ENCODE measurements around the gene HOXA9.

Gene HOXA9

DNA sequence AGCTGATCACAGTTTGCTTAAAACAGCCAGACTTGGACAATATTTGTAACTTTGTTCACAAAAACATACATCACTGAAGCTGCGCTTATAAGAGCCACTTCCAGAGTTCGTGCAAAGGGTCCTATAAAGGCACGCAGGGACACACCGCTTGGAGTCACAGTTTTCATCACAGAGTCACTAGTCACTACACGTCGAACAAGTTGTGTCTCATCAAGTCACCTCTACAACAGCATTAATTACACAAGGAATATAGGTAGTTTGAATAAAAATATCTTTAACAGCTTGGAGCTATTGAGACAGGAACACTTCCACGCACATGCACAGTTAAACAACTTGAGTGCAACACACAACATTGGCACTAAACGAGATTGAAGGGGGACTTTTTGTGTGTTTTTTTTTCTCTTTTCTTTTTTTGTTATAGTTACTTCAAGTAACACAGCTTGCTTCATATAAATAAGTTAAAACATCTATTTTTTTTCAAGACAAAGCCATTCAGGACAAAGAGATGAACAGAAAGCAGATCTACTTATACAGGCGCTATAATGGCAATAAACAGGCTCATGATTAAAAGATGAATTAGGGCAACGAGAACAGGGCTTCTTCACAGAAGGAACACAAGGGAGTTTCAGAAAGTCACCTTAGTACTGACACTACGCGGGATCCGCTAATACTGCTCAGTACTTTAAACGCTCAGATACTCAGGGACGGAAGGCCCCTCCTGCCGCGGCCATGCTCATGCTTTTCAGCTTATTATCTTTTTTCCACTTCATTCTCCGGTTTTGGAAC lies 24.0 kb downstream of the HOXA9 start:
- DNase-seq = peak in 1 of 3 experiments; percentile 37

DNA sequence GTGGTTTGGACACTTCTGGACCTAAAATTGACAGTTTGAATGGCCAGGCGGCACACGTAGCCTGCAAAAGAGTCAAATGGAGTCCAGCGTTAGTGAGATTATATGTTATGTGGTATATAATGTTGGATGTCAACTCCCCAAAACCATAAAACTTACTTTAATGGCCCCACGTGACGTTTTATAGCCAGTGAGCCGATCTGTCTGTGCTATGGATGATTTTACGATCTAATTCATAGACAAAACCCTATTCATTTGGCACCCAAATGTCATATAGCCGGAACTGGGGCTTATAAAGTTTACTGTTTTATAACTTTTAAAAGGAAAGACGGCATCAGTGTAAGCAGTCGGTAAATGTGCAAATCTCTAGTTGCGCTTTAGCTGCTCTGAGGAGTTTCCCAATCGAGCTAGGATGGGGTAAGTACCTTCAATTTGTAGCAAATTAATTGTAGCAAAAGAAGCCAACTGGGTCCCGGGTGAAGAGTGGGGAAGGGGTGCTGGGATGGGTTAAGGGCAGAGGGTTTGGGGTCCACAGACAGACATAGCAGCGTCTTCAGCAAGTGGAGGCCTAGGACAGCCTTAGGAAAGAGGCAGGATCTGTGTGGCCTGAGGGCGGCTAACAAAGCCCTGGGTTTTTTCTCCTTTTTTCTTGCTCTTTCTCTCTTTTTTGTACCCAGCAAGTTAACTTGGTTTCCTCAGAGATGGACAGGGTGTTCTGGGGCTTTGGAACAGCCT lies 25.0 kb downstream of the HOXA9 start:
- no peak for DNase-seq

DNA sequence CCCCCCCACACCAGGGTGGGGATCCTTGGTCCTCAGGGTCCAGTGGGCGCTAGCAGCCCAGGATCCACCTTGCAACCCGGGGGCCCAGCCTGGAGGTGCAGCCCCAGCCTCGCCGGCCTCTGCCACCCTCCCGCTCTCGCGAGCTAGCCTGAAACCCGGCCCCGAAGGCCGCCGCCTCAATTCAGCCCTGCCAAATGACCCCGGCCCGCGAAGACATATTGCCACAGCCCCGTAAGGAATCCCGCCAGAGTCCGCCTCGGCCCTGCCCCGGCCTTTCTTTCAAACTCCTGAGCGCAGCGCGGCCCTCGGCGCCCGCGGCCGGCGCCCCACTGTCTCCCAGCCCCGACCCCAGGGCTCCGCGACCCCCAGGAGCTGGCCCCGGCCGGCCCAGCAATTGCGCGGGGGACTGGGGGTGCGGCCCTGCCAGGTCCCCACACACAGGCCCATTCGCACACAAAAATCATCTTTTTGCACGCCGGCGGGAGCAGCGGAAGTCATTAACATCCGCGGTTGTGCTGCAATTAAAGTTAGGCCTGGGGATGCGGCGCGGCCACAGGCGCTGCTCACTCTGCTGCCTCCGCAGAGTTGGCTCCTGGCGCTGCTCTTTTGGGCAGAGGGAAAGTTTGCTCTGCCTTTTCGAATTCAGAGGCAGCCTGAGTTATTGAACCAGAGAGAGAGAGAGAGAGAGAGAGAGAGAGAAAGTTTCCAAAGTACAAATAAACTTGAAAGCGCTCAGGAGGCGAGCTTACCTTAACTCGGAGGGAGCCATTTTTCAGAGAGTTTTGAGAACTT lies 25.8 kb downstream of the HOXA9 start:
- no peak for DNase-seq

DNA sequence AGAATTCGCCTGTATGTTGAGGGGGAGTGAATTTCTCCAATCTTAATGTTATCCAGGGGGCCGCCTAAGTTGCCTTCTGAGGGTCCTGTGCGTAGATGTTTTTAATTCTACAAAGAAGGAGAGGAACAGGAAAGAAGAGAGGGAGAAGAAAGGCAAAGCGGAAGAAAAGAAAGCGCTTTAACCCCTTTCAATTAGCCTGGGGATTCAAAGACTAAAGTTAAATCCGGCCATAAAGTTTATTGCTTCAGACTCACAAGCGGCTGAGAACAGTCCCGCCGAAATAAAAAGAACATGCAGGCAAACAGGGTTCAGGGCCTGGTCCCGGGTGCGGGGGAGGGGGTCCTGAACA lies 26.4 kb downstream of the HOXA9 start:
- no peak for DNase-seq

DNA sequence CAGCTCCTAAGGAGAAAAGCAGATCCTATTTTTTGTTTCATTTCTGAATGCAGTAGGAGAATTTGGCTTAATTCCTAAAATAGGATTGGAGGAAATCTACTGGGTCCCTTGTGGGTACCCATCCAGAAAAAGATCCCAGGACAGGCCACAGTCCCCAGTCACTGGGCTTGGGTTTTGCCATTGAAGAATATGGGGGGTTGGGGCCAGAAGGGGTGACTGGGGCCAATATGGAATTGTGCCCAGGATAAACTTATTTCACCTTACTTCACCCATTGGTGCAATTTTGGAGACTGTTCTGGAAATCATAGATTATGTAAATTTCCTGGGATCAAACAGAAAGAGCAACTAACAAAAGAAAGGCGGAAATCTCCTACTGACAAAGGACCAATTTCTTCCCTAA lies 26.9 kb downstream of the HOXA9 start:
- no peak for DNase-seq

DNA sequence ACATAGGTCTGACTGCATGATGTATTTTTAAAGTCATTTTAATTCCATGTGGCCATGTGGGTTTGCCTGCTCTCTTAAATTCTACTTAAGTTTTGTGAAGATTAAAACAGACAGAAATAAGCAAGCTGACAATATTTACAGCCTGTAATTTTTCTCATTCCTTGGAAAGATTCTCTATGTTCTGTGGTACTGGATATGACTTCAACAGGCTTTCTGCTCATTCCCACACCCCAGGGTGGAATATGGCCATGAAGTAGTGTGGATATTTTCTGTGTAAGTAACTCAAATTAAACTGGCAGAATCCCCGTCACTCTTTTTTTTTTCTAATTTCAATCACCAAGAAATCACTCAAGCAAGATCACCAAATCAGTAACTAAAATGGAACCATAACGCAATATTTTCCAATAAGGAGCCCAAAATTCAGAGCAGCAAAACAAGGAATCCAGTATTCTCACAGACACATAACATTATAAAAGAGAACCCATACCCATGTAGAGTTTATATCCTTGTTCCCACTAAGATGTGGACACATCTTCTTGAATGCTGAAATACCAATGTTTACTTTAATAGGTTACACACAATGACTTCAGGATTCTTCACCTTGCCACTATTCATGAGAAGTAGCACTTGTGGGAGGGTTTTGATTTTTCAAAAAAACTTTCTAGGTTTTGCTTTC lies 27.6 kb downstream of the HOXA9 start:
- DNase-seq = no peak

DNA sequence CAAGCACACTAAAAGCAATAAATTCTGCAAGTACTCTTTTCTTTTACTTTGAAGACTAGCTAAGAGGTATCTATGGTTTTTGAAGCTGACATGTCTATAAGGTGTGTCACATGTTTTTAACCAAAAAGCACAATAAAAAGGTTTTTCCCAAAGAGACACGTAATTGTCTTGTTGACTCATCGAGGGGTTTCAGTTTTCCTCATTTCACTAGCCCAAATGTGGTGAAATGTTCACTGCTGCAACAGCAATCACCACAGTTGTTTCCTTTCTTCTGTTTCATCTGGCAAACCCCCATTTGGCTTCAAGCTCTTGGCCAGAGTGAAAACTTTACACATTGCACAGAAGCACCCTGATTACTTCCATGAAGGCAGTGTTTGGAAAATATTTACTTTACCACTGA lies 30.9 kb downstream of the HOXA9 start:
- DNase-seq = no peak

DNA sequence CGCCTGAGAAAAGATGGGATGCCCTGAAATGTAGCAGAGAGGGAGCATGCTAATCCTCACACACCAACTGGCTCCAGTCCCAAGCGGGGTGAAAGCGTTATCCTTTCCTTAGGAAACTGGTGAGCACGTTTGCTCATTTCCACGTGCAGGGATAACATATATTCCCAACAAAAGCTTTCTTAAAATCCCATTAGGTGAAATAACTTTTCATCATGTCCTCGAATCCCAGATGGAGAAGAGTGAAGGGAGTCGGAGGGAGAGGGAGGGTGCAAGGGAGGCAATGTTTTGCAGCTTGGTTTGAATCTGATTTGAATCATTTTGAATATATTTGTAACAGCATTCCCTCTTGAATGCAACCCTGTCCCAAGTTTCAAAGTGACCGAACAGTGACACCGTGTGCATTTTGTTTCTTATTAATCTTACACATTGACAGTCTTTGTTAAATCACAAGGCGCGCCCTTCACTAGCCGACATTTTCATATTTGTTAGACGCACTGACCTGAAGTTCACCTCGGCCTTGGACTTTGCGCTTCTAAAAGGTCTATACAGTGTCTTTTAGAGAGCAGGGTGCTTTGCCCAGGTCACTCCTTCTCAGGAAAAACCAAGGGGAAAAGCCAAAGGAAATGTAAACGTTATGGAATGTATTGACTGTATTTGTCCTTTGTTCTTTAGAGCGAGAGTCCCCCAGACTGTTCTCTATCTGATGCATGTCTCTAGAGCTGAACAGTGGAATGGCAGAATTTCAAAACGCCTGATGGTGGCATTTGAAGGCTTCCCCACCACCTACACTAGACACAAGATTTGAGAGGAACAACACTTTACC lies 31.7 kb downstream of the HOXA9 start:
- DNase-seq = peak in 1 of 3 experiments; percentile 34

DNA sequence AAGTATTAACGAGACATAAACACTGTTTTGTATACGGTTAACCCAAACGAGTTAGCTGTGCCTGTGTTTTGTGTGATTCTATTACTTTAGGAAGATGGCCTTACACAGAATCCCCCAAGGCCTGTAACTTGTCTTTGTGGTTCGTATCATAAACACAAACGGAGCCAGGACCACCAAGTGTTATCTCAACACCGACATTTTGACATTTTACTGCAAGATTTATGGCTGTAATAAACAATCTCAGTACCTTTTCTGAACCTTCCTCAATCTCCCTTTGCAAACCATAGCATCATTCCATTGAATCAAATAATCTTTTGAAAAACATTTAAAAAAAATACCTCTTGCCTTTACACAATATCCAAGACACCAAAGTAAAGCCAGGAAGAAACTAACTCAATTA lies 32.4 kb downstream of the HOXA9 start:
- DNase-seq = peak in 1 of 3 experiments; percentile 24

DNA sequence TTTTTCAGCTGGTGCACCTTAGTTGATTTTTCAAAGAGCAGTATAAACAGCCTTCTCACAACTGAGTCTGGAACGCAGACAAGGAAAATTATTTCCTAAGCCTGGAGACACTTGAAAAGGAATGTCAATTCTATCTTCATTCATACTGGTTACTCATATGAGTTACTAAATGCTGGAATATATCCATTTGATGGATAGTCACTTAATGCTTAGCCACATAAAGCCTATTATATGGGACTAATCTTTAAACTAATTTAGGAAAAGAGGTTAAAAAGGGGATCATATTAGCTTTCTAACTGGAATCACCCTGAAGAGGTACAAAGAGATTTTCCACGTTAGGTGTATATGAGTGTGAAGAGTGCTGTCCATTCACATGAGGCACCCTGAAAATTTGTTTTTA lies 33.1 kb downstream of the HOXA9 start:
- DNase-seq = peak in 1 of 3 experiments; percentile 36

DNA sequence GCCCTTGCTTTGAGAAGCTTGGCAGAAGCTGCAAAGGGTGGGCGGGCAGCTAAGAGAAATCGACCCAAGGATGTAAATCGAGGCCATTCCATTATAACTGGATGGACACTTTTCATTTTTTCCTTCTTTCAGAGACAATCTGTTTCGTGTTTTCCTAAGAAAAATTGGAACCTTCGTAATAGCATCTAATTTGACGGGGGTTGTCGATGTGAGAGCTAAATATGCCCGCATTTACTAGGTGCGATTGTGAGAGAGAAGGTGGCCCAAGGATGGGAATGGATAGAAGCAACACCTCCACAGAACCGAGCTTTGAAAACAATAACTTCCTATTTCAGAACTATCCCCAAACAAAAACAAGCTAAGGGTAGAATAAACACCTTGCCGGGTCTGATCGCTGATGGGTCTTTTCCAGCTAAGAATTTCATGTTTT lies 33.9 kb downstream of the HOXA9 start:
- DNase-seq = no peak

DNA sequence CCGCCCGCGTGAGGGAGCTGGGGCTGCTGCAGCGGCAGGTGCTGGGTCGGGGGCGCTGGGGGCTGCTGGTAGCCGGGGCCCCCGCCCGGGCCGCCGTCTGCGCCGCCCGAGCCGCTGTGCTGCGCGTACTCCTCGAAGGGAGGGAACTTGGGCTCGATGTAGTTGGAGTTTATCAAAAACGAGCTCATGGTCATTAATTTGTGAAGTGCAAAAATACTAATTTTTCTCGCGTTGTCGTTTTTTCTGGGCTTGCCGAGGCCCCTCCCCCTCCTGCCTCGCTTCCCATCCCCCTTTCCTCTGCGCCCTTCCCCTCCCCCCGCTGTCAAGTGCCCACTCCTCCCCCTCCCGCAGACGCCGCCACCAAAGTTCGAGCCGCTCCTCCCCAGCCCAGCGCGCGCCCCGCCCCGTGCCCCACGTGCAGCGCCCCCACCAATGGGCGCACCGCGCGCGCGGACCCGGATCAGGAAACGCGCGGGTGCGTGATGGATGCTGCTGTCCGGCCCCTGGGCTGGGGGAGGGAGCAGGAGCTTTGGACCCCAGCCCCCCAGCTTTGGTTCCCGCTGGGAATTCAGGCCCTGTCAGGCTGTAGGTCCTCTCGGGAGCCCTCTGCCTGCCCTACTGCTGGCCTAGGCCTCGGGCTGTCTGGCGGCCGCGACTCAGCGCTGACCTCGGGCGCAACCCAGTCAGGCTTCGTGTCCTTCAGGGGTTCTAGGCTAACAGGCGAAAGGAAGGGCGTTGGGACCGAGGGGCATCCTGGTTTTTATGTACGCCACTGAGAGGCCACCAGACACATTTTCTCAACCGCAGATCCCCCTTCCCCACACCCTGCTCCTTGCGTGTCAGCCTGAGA lies 34.6 kb downstream of the HOXA9 start, which contains the start of gene HOXA4:
TSS of gene HOXA4 (minus strand) at position 218 of the 850 bp plus-strand sequence. CDS start at position 194, 24 bp downstream.
- peak; percentile 71 to 93 (median 90) for DNase-seq

DNA sequence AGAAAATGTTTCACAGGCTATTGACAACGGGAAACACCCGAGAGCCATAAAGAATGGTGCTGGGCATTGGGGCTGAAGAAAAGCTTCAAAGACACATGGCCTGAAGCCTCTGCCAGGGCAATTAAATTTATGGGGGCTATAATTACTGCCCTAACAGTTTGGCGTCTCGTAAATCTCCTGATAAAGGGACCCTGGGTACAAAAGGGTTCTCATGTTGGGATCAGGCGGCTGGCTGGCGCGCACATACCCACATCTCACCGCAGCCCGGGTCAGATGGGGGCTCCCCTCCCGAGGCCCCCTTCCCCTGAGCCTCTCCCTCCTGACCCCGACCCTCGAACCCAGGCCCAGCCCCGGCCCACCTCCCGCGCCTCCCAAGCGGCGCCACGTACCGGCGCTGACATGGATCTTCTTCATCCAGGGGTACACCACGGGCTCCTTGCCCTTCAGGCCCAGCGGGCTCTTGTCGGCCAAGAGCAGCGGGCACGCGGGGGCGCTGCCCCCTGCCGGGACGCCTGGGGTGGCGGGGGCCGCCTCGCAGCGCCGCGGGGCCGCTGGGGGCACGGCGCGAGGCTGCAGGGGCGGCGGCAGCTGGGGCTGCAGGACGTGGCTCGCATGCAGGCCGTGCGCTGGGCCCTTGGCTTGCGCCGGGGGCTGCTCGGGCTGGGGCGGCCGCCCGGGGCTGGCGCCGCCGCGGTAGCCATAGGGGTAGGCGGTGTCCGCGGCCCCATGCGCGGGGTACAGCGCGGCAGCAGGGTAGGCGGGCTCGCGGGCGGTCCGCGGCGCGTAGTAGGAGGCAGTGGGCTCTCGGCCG lies 35.4 kb downstream of the HOXA9 start:
- DNase-seq = peak; percentile 41 to 92 (median 83)

DNA sequence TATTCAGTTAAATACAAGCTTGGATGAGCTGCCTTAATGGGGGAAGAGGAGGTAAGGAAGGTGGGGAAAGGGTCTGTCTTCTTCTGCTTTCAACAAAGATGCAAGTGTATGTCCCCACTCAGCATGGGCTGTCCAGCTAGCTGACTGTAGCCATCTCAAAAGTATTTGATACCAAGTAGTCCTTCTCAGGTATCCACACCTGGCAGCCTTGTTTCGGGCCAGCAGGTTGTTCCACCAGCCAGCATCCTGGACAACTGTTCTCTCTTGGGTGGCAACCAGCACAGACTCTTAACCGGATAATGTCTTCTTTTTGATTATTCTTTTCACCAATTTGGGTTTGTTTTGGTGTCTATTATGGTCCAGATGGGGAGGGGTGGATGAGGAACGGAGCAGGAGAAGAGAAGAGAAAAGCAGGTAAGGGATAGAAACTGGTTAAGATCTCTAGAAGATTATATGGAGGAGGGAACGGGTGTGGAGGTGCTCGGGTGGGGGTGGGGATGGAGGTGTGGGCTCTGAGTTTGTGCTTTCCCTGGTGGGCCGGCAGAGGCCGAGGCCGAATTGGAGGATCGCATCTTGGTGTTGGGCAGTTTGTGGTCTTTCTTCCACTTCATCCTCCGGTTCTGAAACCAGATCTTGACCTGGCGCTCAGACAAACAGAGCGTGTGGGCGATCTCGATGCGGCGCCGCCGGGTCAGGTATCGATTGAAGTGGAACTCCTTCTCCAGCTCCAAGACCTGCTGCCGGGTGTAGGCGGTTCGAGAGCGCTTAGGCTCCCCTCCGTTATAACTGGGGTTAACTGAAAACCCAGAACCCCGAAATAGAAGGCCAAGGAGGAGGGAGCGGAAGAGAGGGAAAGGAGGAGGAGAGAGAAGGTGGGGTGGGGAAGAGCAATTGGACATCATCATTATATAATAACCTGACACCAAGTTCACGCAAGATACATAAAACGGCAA lies 36.3 kb downstream of the HOXA9 start:
- DNase-seq = no peak

DNA sequence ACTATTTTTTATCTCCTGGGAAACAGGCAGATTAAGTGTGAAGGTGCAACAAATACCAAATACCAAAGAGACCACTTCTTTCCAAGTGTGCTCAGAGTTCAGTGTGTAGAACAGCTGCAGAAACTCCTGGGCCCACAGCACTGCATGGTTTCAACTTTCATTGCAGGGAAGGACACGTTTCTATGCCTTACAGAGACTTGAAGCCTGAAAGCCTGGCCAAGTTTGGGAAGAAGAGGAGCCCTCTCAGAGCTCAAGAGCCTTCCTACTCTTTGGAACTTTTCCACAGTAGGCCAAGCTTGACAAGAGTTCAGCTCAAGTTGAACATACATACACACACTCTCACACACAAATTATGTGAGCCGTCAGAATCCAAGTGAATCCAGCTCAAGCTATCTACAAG lies 37.3 kb downstream of the HOXA9 start:
- DNase-seq = peak in 1 of 3 experiments; percentile 24

DNA sequence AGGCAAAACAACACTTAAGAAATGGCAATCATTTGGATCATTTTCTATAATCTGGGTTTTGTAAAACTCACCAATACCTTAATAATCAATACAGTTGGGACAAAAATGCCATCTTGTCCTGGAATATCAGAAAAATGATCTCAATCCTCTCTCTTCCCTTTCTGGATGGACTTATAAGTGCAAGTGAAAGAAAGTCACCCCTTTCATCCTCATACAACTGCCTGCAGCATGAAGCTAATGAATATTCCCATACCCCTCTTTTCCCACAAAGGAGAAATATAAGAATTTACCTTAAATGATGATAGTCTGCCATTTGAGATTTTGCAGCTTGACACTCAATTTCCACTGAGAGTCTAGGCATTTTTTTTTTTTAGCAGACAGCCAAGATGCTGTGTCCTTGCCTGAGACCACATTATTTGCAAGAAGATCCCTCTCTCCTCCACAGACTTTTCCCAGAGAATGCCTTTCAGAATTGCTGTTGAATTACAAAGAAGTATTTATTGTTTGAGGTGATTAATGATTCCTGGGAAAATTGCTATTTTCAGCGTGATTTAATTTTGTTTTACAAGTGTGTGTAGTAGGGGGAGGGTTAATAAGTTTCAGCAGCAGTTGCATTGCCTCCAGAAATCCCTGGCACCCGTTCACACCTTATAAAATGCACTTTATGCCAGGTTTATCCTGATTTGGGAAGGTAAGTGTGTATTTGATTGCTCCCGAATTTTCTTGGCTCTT lies 38.6 kb downstream of the HOXA9 start:
- DNase-seq = peak in 1 of 3 experiments; percentile 33

DNA sequence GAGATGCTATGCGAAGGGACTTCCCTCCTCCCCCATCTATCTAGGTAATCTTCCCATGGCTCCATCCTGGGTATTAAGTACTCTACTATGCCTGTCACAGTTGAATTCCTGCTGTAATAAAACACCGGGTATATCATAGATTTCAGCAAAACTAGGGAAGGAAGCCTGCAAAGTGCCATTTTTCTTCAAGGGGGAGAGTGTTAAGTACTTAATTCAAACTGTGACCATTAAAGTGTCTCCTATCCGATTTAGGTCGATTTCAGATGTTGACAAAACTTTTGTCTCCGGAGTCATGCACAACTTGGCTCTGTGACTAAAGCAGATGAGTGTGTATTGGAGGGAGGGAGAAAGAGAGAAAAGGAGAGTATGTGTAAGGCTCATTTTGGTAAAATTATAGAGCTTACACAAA lies 39.3 kb downstream of the HOXA9 start:
- no peak for DNase-seq

All from NCI-H1417 (cell line).